Non-pigmented ciliary epithelial cell (primary cell): ENCODE data around the gene TENT4A.
"Not testable (repeated sequence)": the region's sequence is repeated elsewhere in the genome, so short reads cannot be mapped to it uniquely, and the experiment has no call there.

Experiments used
- DNase-seq: peaks from one replicate; pipeline ENCODE4 v3.0.0-alpha.2; 2010; ENCODE audit warnings: low read depth

TENT4A gene

GRCh38 chr5:6713274-6714225 is at the start of gene TENT4A:
TENT4A (plus strand) TSS chr5:6713432; CDS start chr5:6713984, 552 bp downstream.
- no peak for DNase-seq

- DNase-seq = no peak
These were observed 46.5 kb upstream of the TENT4A start for GRCh38 chr5:6666762-6667161.

GRCh38 chr5:6667648-6668047 is 45.6 kb upstream of the TENT4A start:
- DNase-seq = no peak

GRCh38 chr5:6668717-6669116 is 44.5 kb upstream of the TENT4A start:
- DNase-seq = not testable (repeated sequence)

- DNase-seq = no peak
These were observed 40.2 kb upstream of the TENT4A start for GRCh38 chr5:6673031-6673430.

- DNase-seq = no peak
These were observed 39.3 kb upstream of the TENT4A start for GRCh38 chr5:6673963-6674362.

- no peak for DNase-seq
These were observed 38.8 kb upstream of the TENT4A start for GRCh38 chr5:6674421-6674820.

GRCh38 chr5:6674886-6675285 is 38.3 kb upstream of the TENT4A start:
- no peak for DNase-seq

GRCh38 chr5:6675784-6676491 is 37.3 kb upstream of the TENT4A start:
- DNase-seq = no peak

- DNase-seq = no peak
These were observed 36.5 kb upstream of the TENT4A start for GRCh38 chr5:6676702-6677101.

GRCh38 chr5:6678385-6678784 is 34.8 kb upstream of the TENT4A start:
- no peak for DNase-seq

GRCh38 chr5:6680922-6681321 is 32.3 kb upstream of the TENT4A start:
- DNase-seq = no peak

GRCh38 chr5:6681682-6682081 is 31.6 kb upstream of the TENT4A start:
- no peak for DNase-seq

GRCh38 chr5:6682239-6682638 is 31.0 kb upstream of the TENT4A start:
- DNase-seq = no peak

GRCh38 chr5:6683241-6683640 is 30.0 kb upstream of the TENT4A start:
- no peak for DNase-seq

GRCh38 chr5:6684075-6684474 is 29.2 kb upstream of the TENT4A start:
- no peak for DNase-seq

GRCh38 chr5:6686501-6686900 is 26.7 kb upstream of the TENT4A start:
- no peak for DNase-seq

- no peak for DNase-seq
These were observed 26.3 kb upstream of the TENT4A start for GRCh38 chr5:6686915-6687409.

GRCh38 chr5:6687505-6687904 is 25.7 kb upstream of the TENT4A start:
- no peak for DNase-seq

GRCh38 chr5:6692906-6693305 is 20.3 kb upstream of the TENT4A start:
- DNase-seq = no peak

GRCh38 chr5:6698696-6699095 is 14.5 kb upstream of the TENT4A start:
- no peak for DNase-seq

- DNase-seq = no peak
These were observed 13.9 kb upstream of the TENT4A start for GRCh38 chr5:6699357-6699756.

- no peak for DNase-seq
These were observed 13.1 kb upstream of the TENT4A start for GRCh38 chr5:6700074-6700684.
